ENCODE results near the gene MSL3B.

Gene MSL3B

DNA sequence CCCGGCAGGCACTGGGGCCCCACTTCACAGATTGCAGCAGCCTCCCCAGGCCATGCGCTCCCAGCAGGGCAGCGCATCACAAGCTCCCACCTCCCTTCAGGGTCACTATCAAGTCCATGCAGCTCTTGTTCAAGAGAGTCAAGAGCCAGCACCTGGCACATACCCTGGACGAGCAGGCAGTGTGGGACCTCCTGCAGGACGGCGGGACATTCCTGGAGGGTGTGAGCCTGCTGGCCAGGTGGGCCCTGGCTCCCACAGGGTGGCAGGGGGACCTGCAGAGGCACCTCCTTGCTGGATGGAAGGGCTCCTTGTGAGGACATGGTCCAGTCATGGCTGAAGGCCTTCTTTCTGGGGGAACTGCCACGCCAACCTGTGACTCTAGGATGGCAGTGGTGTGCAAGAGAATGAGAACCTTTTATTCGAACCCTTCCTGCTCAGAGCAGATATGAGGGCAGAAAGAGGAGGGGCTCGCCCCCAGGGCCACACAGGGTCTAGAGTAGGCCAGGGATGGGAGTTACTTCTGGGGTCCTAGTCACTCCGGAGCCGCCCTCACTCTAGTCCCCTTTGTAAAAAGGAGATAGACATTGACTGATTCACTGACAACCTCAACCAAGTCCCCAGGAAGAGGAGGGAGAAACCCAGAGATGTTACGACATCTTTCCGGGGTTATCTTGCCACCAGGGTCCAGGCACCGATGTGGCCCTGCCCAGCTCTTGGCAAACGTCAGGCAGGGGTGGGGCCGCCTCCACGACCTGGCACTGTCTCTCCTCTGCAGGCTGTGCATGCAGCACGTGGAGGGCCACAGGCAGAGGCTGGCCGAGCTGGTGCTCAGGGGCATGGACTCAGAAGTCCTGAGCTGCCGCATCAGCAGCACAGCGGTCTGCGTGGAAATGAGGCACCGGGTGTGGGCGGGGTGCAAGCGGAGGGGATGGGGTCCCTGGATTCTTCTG is 45.1 kb downstream of the MSL3B start:
- no peak overlapping the region for H2AFZ ChIP-seq (ENCODE audit: low read depth, low read length, poor library complexity, severe bottlenecking)
- no peaks in the 10 kb centered on the region for H3K9me2 ChIP-seq (ENCODE audit: insufficient read depth)
- TF ChIP-seq EZH2phosphoT487 (IDR thresholded peaks at IDR 0.05; ENCODE audit: borderline replicate concordance) (no peak), POLR2A (IDR thresholded peaks at IDR 0.05; ENCODE audit: borderline replicate concordance, extremely low read depth, insufficient read depth, insufficient read length) (no peak), EZH2 (IDR thresholded peaks at IDR 0.05) (no peak), ZFX (IDR thresholded peaks at IDR 0.05) (no peak), ATF3 (IDR thresholded peaks at IDR 0.05) (no peak), SIN3A (IDR thresholded peaks at IDR 0.05; ENCODE audit: low read depth) (no peak), JUND (IDR thresholded peaks at IDR 0.05) (no peak), REST (IDR thresholded peaks at IDR 0.05; ENCODE audit: low read depth) (no peak), EGR1 (IDR thresholded peaks at IDR 0.05; ENCODE audit: low read depth) (no peak), POLR2AphosphoS5 (IDR thresholded peaks at IDR 0.05; ENCODE audit: low read depth, low read length) (no peak), SP1 (IDR thresholded peaks at IDR 0.05; ENCODE audit: low read depth) (no peak), CEBPB (IDR thresholded peaks at IDR 0.05; ENCODE audit: low read depth) (no peak), ELF1 (IDR thresholded peaks at IDR 0.05; ENCODE audit: borderline replicate concordance, low read depth) (no peak), YY1 (IDR thresholded peaks at IDR 0.05; ENCODE audit: extremely low read depth, insufficient replicate concordance, low read depth, low read length) (no peak), TCF7L2 (IDR thresholded peaks at IDR 0.05; ENCODE audit: borderline replicate concordance, extremely low read depth, insufficient read depth, insufficient read length) (no peak), RAD21 (IDR thresholded peaks at IDR 0.05; ENCODE audit: low read depth) (no peak), ZNF274 (IDR thresholded peaks at IDR 0.05; ENCODE audit: low read depth, low read length) (no peak)
- TF ChIP-seq, protein P1, sequence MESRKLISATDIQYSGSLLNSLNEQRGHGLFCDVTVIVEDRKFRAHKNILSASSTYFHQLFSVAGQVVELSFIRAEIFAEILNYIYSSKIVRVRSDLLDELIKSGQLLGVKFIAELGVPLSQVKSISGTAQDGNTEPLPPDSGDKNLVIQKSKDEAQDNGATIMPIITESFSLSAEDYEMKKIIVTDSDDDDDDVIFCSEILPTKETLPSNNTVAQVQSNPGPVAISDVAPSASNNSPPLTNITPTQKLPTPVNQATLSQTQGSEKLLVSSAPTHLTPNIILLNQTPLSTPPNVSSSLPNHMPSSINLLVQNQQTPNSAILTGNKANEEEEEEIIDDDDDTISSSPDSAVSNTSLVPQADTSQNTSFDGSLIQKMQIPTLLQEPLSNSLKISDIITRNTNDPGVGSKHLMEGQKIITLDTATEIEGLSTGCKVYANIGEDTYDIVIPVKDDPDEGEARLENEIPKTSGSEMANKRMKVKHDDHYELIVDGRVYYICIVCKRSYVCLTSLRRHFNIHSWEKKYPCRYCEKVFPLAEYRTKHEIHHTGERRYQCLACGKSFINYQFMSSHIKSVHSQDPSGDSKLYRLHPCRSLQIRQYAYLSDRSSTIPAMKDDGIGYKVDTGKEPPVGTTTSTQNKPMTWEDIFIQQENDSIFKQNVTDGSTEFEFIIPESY (IDR thresholded peaks at IDR 0.05; ENCODE audit: extremely low read depth, insufficient replicate concordance, low read length) = no peak
- TF ChIP-seq, protein P2, sequence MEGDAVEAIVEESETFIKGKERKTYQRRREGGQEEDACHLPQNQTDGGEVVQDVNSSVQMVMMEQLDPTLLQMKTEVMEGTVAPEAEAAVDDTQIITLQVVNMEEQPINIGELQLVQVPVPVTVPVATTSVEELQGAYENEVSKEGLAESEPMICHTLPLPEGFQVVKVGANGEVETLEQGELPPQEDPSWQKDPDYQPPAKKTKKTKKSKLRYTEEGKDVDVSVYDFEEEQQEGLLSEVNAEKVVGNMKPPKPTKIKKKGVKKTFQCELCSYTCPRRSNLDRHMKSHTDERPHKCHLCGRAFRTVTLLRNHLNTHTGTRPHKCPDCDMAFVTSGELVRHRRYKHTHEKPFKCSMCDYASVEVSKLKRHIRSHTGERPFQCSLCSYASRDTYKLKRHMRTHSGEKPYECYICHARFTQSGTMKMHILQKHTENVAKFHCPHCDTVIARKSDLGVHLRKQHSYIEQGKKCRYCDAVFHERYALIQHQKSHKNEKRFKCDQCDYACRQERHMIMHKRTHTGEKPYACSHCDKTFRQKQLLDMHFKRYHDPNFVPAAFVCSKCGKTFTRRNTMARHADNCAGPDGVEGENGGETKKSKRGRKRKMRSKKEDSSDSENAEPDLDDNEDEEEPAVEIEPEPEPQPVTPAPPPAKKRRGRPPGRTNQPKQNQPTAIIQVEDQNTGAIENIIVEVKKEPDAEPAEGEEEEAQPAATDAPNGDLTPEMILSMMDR (IDR thresholded peaks at IDR 0.05 in 2 of 3, conservative IDR thresholded peaks at IDR 0.05 in 1 of 3; ENCODE audit: borderline replicate concordance in 1 of 3, insufficient read depth in 1 of 3, low read depth in 2 of 3, low read length in 2 of 3) = no peak
- DNase-seq (ENCODE audit: low read depth, low spot score) = no peak
- BruUV-seq (replicated peaks) = no TSS peak
- ATAC-seq = no peak
- no peak overlapping the region for H3K4me3 ChIP-seq (replicated peaks in 1 of 2; ENCODE audit: low read depth in 1 of 2, low read length in 2 of 2)
- H3K9ac ChIP-seq (ENCODE audit: low read length) = no peak overlapping the region
- H3K27me3 ChIP-seq (ENCODE audit: insufficient read depth, low read length) = no peaks in the 10 kb centered on the region
- H3K27ac ChIP-seq (ENCODE audit: low read depth, low read length) = no peak overlapping the region
- no peaks in the 10 kb centered on the region for H3K36me3 ChIP-seq (ENCODE audit: control insufficient read depth in 1 of 2, insufficient read depth in 2 of 2, low read length in 2 of 2)
- ChIA-PET RAD21 (ENCODE audit: low non-redundant PET in 1 of 2, low total read pairs in 2 of 2, uncharacterized antibody in 2 of 2, unreplicated experiment in 2 of 2) (no interaction called here), POLR2A (no interaction called here), CTCF (no interaction called here)
- H3K4me1 ChIP-seq (ENCODE audit: control insufficient read depth in 1 of 2, insufficient read depth in 2 of 2, low read length in 2 of 2) = no peaks in the 10 kb centered on the region
- no peaks in the 10 kb centered on the region for H3K9me3 ChIP-seq (ENCODE audit: control insufficient read depth in 1 of 2, insufficient read depth in 1 of 2, low read depth in 1 of 2, low read length in 2 of 2)
- no peaks in the 10 kb centered on the region for H3K79me2 ChIP-seq (ENCODE audit: insufficient read depth, low read length)
- H4K20me1 ChIP-seq (ENCODE audit: insufficient read depth) = no peaks in the 10 kb centered on the region
- intact Hi-C loops (cut with micrococcal nuclease) = no loop called here
- H3K4me2 ChIP-seq (ENCODE audit: low read length) = no peak overlapping the region

Measured in HCT116 (cell line).